ENCODE data around the gene KCNH4.

KCNH4 gene

GRCh38 chr17:42182927-42183734 is 2.2 kb upstream of the KCNH4 start:
- Histone ChIP-seq H3K36me3 (replicated peaks; ENCODE audit: low read depth, low read length) (no peaks in the 10 kb centered on the region), H3K9me3 (ENCODE audit: insufficient read depth, low read length) (no peaks in the 10 kb centered on the region), H3K79me2 (ENCODE audit: low read length) (no peaks in the 10 kb centered on the region), H3K27ac (ENCODE audit: low read length) (peak overlapping the region; percentile 69), H4K20me1 (ENCODE audit: insufficient read depth, low read length) (no peaks in the 10 kb centered on the region), H3K4me2 (ENCODE audit: low read length) (peak overlapping the region; percentile 79), H3K4me1 (ENCODE audit: low read length) (peaks cover 53% of the 10 kb centered on the region), H3K9ac (ENCODE audit: low read length) (peak overlapping the region; percentile 78), H3K27me3 (ENCODE audit: low read depth, low read length) (no peaks in the 10 kb centered on the region), H2AFZ (ENCODE audit: low read depth, low read length) (peak overlapping the region; percentile 77; the same call in 1 of the 2 replicates), H3K4me3 (ENCODE audit: low read length) (peak overlapping the region; percentile 84)
- no peak for TF ChIP-seq EZH2phosphoT487 (IDR thresholded peaks at IDR 0.05; ENCODE audit: low read depth)
- TF ChIP-seq CTCF (IDR thresholded peaks at IDR 0.05; ENCODE audit: low read depth, low read length), result no peak

- TF ChIP-seq EZH2phosphoT487 (IDR thresholded peaks at IDR 0.05; ENCODE audit: low read depth) (no peak), CTCF (IDR thresholded peaks at IDR 0.05; ENCODE audit: low read depth, low read length) (no peak)
- Histone ChIP-seq H2AFZ (ENCODE audit: low read depth, low read length) (no peak overlapping the region), H4K20me1 (ENCODE audit: insufficient read depth, low read length) (no peaks in the 10 kb centered on the region), H3K27ac (ENCODE audit: low read length) (no peak overlapping the region), H3K79me2 (ENCODE audit: low read length) (no peaks in the 10 kb centered on the region), H3K4me2 (ENCODE audit: low read length) (0 out of 2 replicates have a peak overlapping the region, but pooled peaks have one; percentile 34), H3K27me3 (ENCODE audit: low read depth, low read length) (no peaks in the 10 kb centered on the region), H3K9ac (ENCODE audit: low read length) (no peak overlapping the region), H3K4me1 (ENCODE audit: low read length) (peaks cover 52% of the 10 kb centered on the region), H3K36me3 (replicated peaks; ENCODE audit: low read depth, low read length) (no peaks in the 10 kb centered on the region), H3K9me3 (ENCODE audit: insufficient read depth, low read length) (no peaks in the 10 kb centered on the region), H3K4me3 (ENCODE audit: low read length) (no peak overlapping the region)
Measured at GRCh38 chr17:42181851-42182207, 887 bp upstream of the KCNH4 start.

GRCh38 chr17:42180411-42180921 is 476 bp downstream of the KCNH4 start:
- H3K9me3 ChIP-seq (ENCODE audit: insufficient read depth, low read length), result no peaks in the 10 kb centered on the region
- H3K36me3 ChIP-seq (replicated peaks; ENCODE audit: low read depth, low read length), result no peaks in the 10 kb centered on the region
- no peaks in the 10 kb centered on the region for H3K79me2 ChIP-seq (ENCODE audit: low read length)
- peaks cover 49% of the 10 kb centered on the region for H3K4me1 ChIP-seq (ENCODE audit: low read length)
- no peak overlapping the region for H2AFZ ChIP-seq (ENCODE audit: low read depth, low read length)
- no peak overlapping the region for H3K4me2 ChIP-seq (ENCODE audit: low read length)
- H4K20me1 ChIP-seq (ENCODE audit: insufficient read depth, low read length), result no peaks in the 10 kb centered on the region
- no peaks in the 10 kb centered on the region for H3K27me3 ChIP-seq (ENCODE audit: low read depth, low read length)
- no peak overlapping the region for H3K4me3 ChIP-seq (ENCODE audit: low read length)
- no peak overlapping the region for H3K9ac ChIP-seq (ENCODE audit: low read length)
- no peak overlapping the region for H3K27ac ChIP-seq (ENCODE audit: low read length)
- TF ChIP-seq CTCF (IDR thresholded peaks at IDR 0.05; ENCODE audit: low read depth, low read length) (no peak), EZH2phosphoT487 (IDR thresholded peaks at IDR 0.05; ENCODE audit: low read depth) (no peak)

- Histone ChIP-seq H3K36me3 (replicated peaks; ENCODE audit: low read depth, low read length) (no peaks in the 10 kb centered on the region), H3K4me2 (ENCODE audit: low read length) (no peak overlapping the region), H3K9me3 (ENCODE audit: insufficient read depth, low read length) (no peaks in the 10 kb centered on the region), H3K4me3 (ENCODE audit: low read length) (no peak overlapping the region), H4K20me1 (ENCODE audit: insufficient read depth, low read length) (no peaks in the 10 kb centered on the region), H3K27ac (ENCODE audit: low read length) (no peak overlapping the region), H3K4me1 (ENCODE audit: low read length) (peaks cover 44% of the 10 kb centered on the region), H3K9ac (ENCODE audit: low read length) (no peak overlapping the region), H3K79me2 (ENCODE audit: low read length) (no peaks in the 10 kb centered on the region), H3K27me3 (ENCODE audit: low read depth, low read length) (no peaks in the 10 kb centered on the region), H2AFZ (ENCODE audit: low read depth, low read length) (no peak overlapping the region)
- TF ChIP-seq CTCF (IDR thresholded peaks at IDR 0.05; ENCODE audit: low read depth, low read length) (no peak), EZH2phosphoT487 (IDR thresholded peaks at IDR 0.05; ENCODE audit: low read depth) (no peak)
Measured at GRCh38 chr17:42179911-42180410, 981 bp downstream of the KCNH4 start.
